Measurements from ENCODE around the gene HTD2.

DNA sequence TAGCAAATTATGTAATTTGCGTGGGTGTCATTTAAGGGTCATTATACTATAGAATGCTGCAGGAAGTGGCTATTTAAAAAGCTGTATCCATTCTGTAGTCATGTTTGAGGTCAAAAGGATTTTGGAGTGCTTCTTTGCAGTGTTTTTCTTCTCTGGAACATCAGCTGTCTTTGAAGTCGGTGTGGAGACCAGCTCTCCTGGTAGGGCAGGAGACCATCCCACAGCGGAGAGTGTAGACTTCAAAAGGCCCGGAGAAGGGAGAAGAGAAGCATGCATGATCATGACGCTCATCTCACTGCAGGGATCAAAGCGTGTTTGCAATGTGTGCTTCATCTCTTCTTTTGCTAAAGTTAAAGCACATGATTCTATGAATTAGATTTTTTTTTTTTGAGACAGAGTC, 46.3 kb downstream of the HTD2 start:
- TF ChIP-seq POLR2A (IDR thresholded peaks at IDR 0.05; ENCODE audit: low read depth, low read length) (no peak), TAF1 (IDR thresholded peaks at IDR 0.05; ENCODE audit: borderline replicate concordance, low read depth, low read length) (no peak), POLR2AphosphoS5 (IDR thresholded peaks at IDR 0.05; ENCODE audit: low read depth, low read length) (no peak)

Data from GM12892 (cell line).